OCI-LY1 (cell line): ENCODE data around the gene ZDHHC14.

Experiments
- EZH2 ChIP-seq: fragments of 200-600 bp; sonication (generic), shearing (Covaris generic); IDR thresholded peaks from 2 replicates; pipeline ENCODE4 v1.8.0; 2017; ENCODE audit warnings: borderline replicate concordance, mixed run types, mild to moderate bottlenecking, antibody characterized with exemption, low read length, moderate library complexity, mixed read lengths
- TF ChIP-seq, protein P1 (sequence below): fragments of 200-600 bp; sonication (generic), shearing (Covaris generic); IDR thresholded peaks from 2 replicates; pipeline ENCODE4 v1.5.1; 2017; ENCODE audit warnings: mild to moderate bottlenecking, antibody characterized with exemption, low read length, moderate library complexity, mixed read lengths

DNA sequence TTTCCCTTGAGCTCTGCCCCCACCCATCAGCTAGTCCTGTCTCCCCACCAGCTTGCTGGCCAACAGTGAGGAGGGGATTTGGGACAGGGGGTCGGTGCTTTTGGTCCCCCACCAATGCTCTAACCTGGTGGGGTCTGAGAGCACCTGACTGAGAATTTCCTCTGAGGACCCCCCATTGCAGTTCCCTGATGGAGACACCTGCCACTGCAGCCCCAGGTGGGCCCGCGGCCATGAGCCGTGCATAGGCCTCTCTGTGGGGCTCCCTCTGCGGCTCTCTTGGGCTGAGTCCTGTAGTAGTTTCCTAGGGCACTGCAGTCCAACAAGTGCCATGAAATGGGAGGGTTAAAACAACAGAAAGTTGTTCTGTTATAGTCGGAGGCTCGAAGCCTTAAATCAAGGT is 269.8 kb downstream of the ZDHHC14 start:
- TF ChIP-seq, protein P1, sequence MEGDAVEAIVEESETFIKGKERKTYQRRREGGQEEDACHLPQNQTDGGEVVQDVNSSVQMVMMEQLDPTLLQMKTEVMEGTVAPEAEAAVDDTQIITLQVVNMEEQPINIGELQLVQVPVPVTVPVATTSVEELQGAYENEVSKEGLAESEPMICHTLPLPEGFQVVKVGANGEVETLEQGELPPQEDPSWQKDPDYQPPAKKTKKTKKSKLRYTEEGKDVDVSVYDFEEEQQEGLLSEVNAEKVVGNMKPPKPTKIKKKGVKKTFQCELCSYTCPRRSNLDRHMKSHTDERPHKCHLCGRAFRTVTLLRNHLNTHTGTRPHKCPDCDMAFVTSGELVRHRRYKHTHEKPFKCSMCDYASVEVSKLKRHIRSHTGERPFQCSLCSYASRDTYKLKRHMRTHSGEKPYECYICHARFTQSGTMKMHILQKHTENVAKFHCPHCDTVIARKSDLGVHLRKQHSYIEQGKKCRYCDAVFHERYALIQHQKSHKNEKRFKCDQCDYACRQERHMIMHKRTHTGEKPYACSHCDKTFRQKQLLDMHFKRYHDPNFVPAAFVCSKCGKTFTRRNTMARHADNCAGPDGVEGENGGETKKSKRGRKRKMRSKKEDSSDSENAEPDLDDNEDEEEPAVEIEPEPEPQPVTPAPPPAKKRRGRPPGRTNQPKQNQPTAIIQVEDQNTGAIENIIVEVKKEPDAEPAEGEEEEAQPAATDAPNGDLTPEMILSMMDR, result no peak
- no peak for TF ChIP-seq EZH2
